ENCODE results near the gene E2F4. TPM values are rescaled to one million over a fixed set of nuclear protein-coding genes. Genes with fewer than 3 reads are reported as not detected.

The E2F4 gene
- total and polyA plus RNA-seq, 2 of the 13 experiments (the other 11 are each of a cell fraction or from before 2014, with no cell fraction given), result 84.8 to 91.2 TPM

DNA sequence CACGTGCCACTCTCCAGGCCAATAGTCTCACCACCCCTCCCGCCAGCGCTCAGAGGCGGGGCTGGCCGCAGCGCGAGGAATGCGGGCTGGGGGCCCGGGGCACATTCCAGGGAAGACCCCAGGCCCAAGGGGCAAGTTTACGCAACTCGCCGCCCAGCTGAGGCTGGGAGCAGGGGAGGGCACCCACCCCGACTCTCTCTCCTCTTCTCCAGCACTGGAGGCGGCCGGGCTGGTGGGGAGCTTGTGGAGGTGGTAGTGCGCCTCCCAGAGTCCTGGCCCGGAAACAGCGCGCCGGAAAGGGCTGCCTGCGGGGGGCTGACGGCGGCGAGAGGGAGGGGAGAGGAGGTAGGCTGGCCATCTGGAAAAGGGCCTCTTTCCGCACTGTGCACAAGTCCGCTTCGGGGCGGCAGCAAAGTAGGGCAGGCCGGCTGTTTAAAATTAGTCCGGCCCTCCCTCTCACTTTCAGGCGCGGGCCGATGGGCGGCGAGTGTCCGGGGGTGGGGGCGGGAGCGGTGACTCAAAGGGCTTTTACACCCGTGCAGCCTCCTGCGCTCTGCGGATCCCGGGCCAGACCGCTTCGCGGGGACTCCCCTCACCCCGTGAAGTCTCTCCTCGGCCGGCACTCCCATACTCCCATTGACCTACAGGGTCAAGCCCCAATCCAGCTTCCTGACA, 54.3 kb downstream of the E2F4 start (continued):
- TF ChIP-seq ZNF382 (CRISPR knock-in tag; IDR thresholded peaks at IDR 0.05; ENCODE audit: borderline replicate concordance), result no peak
- TF ChIP-seq, protein P1, sequence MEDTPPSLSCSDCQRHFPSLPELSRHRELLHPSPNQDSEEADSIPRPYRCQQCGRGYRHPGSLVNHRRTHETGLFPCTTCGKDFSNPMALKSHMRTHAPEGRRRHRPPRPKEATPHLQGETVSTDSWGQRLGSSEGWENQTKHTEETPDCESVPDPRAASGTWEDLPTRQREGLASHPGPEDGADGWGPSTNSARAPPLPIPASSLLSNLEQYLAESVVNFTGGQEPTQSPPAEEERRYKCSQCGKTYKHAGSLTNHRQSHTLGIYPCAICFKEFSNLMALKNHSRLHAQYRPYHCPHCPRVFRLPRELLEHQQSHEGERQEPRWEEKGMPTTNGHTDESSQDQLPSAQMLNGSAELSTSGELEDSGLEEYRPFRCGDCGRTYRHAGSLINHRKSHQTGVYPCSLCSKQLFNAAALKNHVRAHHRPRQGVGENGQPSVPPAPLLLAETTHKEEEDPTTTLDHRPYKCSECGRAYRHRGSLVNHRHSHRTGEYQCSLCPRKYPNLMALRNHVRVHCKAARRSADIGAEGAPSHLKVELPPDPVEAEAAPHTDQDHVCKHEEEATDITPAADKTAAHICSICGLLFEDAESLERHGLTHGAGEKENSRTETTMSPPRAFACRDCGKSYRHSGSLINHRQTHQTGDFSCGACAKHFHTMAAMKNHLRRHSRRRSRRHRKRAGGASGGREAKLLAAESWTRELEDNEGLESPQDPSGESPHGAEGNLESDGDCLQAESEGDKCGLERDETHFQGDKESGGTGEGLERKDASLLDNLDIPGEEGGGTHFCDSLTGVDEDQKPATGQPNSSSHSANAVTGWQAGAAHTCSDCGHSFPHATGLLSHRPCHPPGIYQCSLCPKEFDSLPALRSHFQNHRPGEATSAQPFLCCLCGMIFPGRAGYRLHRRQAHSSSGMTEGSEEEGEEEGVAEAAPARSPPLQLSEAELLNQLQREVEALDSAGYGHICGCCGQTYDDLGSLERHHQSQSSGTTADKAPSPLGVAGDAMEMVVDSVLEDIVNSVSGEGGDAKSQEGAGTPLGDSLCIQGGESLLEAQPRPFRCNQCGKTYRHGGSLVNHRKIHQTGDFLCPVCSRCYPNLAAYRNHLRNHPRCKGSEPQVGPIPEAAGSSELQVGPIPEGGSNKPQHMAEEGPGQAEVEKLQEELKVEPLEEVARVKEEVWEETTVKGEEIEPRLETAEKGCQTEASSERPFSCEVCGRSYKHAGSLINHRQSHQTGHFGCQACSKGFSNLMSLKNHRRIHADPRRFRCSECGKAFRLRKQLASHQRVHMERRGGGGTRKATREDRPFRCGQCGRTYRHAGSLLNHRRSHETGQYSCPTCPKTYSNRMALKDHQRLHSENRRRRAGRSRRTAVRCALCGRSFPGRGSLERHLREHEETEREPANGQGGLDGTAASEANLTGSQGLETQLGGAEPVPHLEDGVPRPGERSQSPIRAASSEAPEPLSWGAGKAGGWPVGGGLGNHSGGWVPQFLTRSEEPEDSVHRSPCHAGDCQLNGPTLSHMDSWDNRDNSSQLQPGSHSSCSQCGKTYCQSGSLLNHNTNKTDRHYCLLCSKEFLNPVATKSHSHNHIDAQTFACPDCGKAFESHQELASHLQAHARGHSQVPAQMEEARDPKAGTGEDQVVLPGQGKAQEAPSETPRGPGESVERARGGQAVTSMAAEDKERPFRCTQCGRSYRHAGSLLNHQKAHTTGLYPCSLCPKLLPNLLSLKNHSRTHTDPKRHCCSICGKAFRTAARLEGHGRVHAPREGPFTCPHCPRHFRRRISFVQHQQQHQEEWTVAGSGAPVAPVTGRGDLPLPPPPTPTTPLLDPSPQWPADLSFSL (CRISPR knock-in tag; IDR thresholded peaks at IDR 0.05), result no peak
- no peak; the same call in 1 of the 2 replicates for TF ChIP-seq ZFP36L1 (CRISPR knock-in tag; IDR thresholded peaks at IDR 0.05)
- TF ChIP-seq, protein P2, sequence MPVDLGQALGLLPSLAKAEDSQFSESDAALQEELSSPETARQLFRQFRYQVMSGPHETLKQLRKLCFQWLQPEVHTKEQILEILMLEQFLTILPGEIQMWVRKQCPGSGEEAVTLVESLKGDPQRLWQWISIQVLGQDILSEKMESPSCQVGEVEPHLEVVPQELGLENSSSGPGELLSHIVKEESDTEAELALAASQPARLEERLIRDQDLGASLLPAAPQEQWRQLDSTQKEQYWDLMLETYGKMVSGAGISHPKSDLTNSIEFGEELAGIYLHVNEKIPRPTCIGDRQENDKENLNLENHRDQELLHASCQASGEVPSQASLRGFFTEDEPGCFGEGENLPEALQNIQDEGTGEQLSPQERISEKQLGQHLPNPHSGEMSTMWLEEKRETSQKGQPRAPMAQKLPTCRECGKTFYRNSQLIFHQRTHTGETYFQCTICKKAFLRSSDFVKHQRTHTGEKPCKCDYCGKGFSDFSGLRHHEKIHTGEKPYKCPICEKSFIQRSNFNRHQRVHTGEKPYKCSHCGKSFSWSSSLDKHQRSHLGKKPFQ (CRISPR knock-in tag; IDR thresholded peaks at IDR 0.05; ENCODE audit: insufficient replicate concordance), result peak; percentile 95
- TF ChIP-seq SNAPC2 (CRISPR knock-in tag; IDR thresholded peaks at IDR 0.05), result peak; percentile 58
- TF ChIP-seq, protein P3, sequence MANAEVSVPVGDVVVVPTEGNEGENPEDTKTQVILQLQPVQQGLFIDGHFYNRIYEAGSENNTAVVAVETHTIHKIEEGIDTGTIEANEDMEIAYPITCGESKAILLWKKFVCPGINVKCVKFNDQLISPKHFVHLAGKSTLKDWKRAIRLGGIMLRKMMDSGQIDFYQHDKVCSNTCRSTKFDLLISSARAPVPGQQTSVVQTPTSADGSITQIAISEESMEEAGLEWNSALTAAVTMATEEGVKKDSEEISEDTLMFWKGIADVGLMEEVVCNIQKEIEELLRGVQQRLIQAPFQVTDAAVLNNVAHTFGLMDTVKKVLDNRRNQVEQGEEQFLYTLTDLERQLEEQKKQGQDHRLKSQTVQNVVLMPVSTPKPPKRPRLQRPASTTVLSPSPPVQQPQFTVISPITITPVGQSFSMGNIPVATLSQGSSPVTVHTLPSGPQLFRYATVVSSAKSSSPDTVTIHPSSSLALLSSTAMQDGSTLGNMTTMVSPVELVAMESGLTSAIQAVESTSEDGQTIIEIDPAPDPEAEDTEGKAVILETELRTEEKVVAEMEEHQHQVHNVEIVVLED (CRISPR knock-in tag; IDR thresholded peaks at IDR 0.05; ENCODE audit: borderline replicate concordance), result peak; percentile 76
- TF ChIP-seq REXO4 (CRISPR knock-in tag; IDR thresholded peaks at IDR 0.05; ENCODE audit: borderline replicate concordance), result no peak
- TF ChIP-seq TARDBP (CRISPR knock-in tag; IDR thresholded peaks at IDR 0.05), result peak; percentile 99
- TF ChIP-seq ZNF737 (CRISPR knock-in tag; IDR thresholded peaks at IDR 0.05; ENCODE audit: borderline replicate concordance), result 0 out of 2 replicates have a peak, but pooled peaks have one; percentile 38
- TF ChIP-seq ZNF274 (CRISPR knock-in tag; IDR thresholded peaks at IDR 0.05), result peak; percentile 61
- TF ChIP-seq ZNF782 (CRISPR knock-in tag; IDR thresholded peaks at IDR 0.05; ENCODE audit: borderline replicate concordance), result peak; percentile 39; the same call in 1 of the 2 replicates
- TF ChIP-seq SNRNP70 (IDR thresholded peaks at IDR 0.05; ENCODE audit: low read depth, low read length), result no peak
- TF ChIP-seq ZNF207 (IDR thresholded peaks at IDR 0.05; ENCODE audit: borderline replicate concordance), result no peak
- TF ChIP-seq NCOR1 (IDR thresholded peaks at IDR 0.05; ENCODE audit: borderline replicate concordance, low read length), result no peak; the same call in 1 of the 2 replicates
- no peak for TF ChIP-seq GPN1 (CRISPR knock-in tag; IDR thresholded peaks at IDR 0.05; ENCODE audit: borderline replicate concordance)
- peak; percentile 92 for TF ChIP-seq PITX1 (CRISPR knock-in tag; IDR thresholded peaks at IDR 0.05)
- peak; percentile 92 for TF ChIP-seq KAT8 (CRISPR knock-in tag; IDR thresholded peaks at IDR 0.05)
- no peak for TF ChIP-seq IKZF1 (IDR thresholded peaks at IDR 0.05)
- TF ChIP-seq ZNF160 (CRISPR knock-in tag; IDR thresholded peaks at IDR 0.05), result peak; percentile 84; the same call in 1 of the 2 replicates
- TF ChIP-seq JDP2 (CRISPR knock-in tag; IDR thresholded peaks at IDR 0.05; ENCODE audit: borderline replicate concordance), result 0 out of 2 replicates have a peak, but pooled peaks have one; percentile 25
- TF ChIP-seq FOXK2 (IDR thresholded peaks at IDR 0.05), result no peak
